HCT116 (cell line): ENCODE measurements around the gene LSM6. TPM values are rescaled to one million over a fixed set of nuclear protein-coding genes. Genes with fewer than 3 reads are reported as not detected.

Experiments used
- ATAC-seq: fragments of 200-7000 bp; cut with Tn5 transposase; 2 replicates; pipeline ENCODE4 v1.9.1; 2020; ENCODE audit warnings: mild to moderate bottlenecking, moderate library complexity
- BruUV-seq: library from RNA; stranded (reverse); fragments of 400-500 nt; replicated peaks from 2 replicates; lab custom pipeline; 2021; lab: Mats Ljungman, UMichigan
- CTCF ChIA-PET: fragments of 300-600 bp; sonication (Branson Sonifier 250); formaldehyde crosslinking; loops from one replicate; lab custom pipeline; 2021; ENCODE audit warnings: antibody characterized with exemption; lab: Charles Lee
- POLR2A ChIA-PET: fragments of 300-600, 350-600 bp; sonication (Branson Sonifier 250); formaldehyde crosslinking; loops from one replicate; lab custom pipeline; 2021; ENCODE audit warnings: antibody characterized with exemption; lab: Charles Lee
- RAD21 ChIA-PET, 2 experiments: fragments of 300-600 bp; sonication (Branson Sonifier 250); formaldehyde crosslinking; loops; one replicate each; lab custom pipeline; 2023; ENCODE audit warnings: low total read pairs in 2 of 2; ENCODE audit not compliant: uncharacterized antibody in 2 of 2, unreplicated experiment in 2 of 2, low non-redundant PET in 1 of 2; lab: Charles Lee
- DNase-seq: peaks from one replicate; pipeline ENCODE4 v3.0.0-alpha.2; 2010; ENCODE audit warnings: low read depth, low spot score
- H2AFZ ChIP-seq: fragments of 200-600 bp; shearing (Covaris generic), sonication (generic); 2 replicates; pipeline ENCODE4 v1.6.1; 2017; ENCODE audit warnings: low read depth, mixed run types, mixed read lengths, antibody characterized with exemption, low read length; ENCODE audit not compliant: poor library complexity, severe bottlenecking
- H3K27ac ChIP-seq: 2 replicates; pipeline ENCODE4 v1.5.1; 2012; ENCODE audit warnings: low read depth, low read length
- H3K27me3 ChIP-seq: fragments of 200-600 bp; sonication (generic); 2 replicates; pipeline ENCODE4 v1.6.1; 2016; ENCODE audit warnings: mixed run types, low read length, mixed read lengths; ENCODE audit not compliant: insufficient read depth
- H3K36me3 ChIP-seq, 2 experiments: fragments of 200-500 bp in 1 of 2; fragments of 200-600 bp in 1 of 2; sonication (Bioruptor generic) in 1 of 2; sonication (generic) in 1 of 2; 2 replicates each; pipeline versions ENCODE4 v1.5.1 to v1.6.1; 2014 to 2016; ENCODE audit warnings: low read length in 2 of 2, inconsistent platforms in 1 of 2, mixed read lengths in 1 of 2, mixed run types in 1 of 2; ENCODE audit not compliant: insufficient read depth in 2 of 2, control insufficient read depth in 1 of 2
- H3K4me1 ChIP-seq, 2 experiments: fragments of 200-600 bp in 1 of 2; sonication (generic) in 1 of 2; 2 replicates each; pipeline versions ENCODE4 v1.5.1 to v1.6.1; 2012 to 2017; ENCODE audit warnings: low read length in 2 of 2, inconsistent platforms in 1 of 2, mild to moderate bottlenecking in 1 of 2, mixed read lengths in 1 of 2, mixed run types in 1 of 2, moderate library complexity in 1 of 2; ENCODE audit not compliant: insufficient read depth in 2 of 2, control insufficient read depth in 1 of 2
- H3K4me2 ChIP-seq: fragments of 200-600 bp; sonication (generic); 2 replicates; pipeline ENCODE4 v1.6.1; 2017; ENCODE audit warnings: mixed run types, low read length, mixed read lengths
- H3K4me3 ChIP-seq, 2 experiments: fragments of 200-600 bp in 1 of 2; sonication (generic) in 1 of 2; replicated peaks in 1 of 2; 2 replicates each; pipeline ENCODE4 v1.5.1; 2011 to 2016; ENCODE audit warnings: low read length in 2 of 2, control low read depth in 1 of 2, low read depth in 1 of 2, mild to moderate bottlenecking in 1 of 2, mixed read lengths in 1 of 2, mixed run types in 1 of 2
- H3K79me2 ChIP-seq: fragments of 200-600 bp; sonication (generic); 2 replicates; pipeline ENCODE4 v1.6.1; 2017; ENCODE audit warnings: mild to moderate bottlenecking, mixed run types, low read length, moderate library complexity, mixed read lengths; ENCODE audit not compliant: insufficient read depth
- H3K9ac ChIP-seq: fragments of 200-600 bp; sonication (generic); 2 replicates; pipeline ENCODE4 v1.6.1; 2016; ENCODE audit warnings: low read length, mixed read lengths
- H3K9me2 ChIP-seq: fragments of 200-600 bp; sonication (generic), shearing (Covaris generic); 2 replicates; pipeline ENCODE4 v1.6.1; 2017; ENCODE audit warnings: mixed run types, mild to moderate bottlenecking, moderate library complexity; ENCODE audit not compliant: insufficient read depth
- H3K9me3 ChIP-seq, 2 experiments: fragments of 200-500 bp in 1 of 2; fragments of 200-600 bp in 1 of 2; sonication (Bioruptor generic) in 1 of 2; sonication (generic) in 1 of 2; 2 replicates each; pipeline ENCODE4 v1.6.1; 2014 to 2017; ENCODE audit warnings: low read length in 2 of 2, mixed read lengths in 2 of 2, inconsistent platforms in 1 of 2, low read depth in 1 of 2, mild to moderate bottlenecking in 1 of 2, mixed run types in 1 of 2, moderate library complexity in 1 of 2; ENCODE audit not compliant: control insufficient read depth in 1 of 2, insufficient read depth in 1 of 2
- H4K20me1 ChIP-seq: fragments of 200-600 bp; sonication (generic), shearing (Covaris generic); 2 replicates; pipeline ENCODE4 v1.6.1; 2017; ENCODE audit warnings: mixed run types, mild to moderate bottlenecking, moderate library complexity; ENCODE audit not compliant: insufficient read depth
- CBX3 ChIP-seq: IDR thresholded peaks from 2 replicates; pipeline ENCODE4 v1.6.1; 2012; ENCODE audit warnings: low read depth
- EGR1 ChIP-seq: IDR thresholded peaks from 2 replicates; pipeline ENCODE4 v1.6.1; 2012; ENCODE audit warnings: low read depth
- ELF1 ChIP-seq: IDR thresholded peaks from 2 replicates; pipeline ENCODE4 v1.6.1; 2012; ENCODE audit warnings: low read depth, borderline replicate concordance
- FOSL1 ChIP-seq: IDR thresholded peaks from 2 replicates; pipeline ENCODE4 v1.6.1; 2012; ENCODE audit warnings: low read depth
- POLR2A ChIP-seq: IDR thresholded peaks from 2 replicates; pipeline ENCODE4 v1.7.0; 2011; ENCODE audit warnings: borderline replicate concordance; ENCODE audit not compliant: insufficient read depth, insufficient read length; ENCODE audit errors: extremely low read depth
- SIN3A ChIP-seq: IDR thresholded peaks from 2 replicates; pipeline ENCODE4 v1.6.1; 2012; ENCODE audit warnings: low read depth
- YY1 ChIP-seq: IDR thresholded peaks from 2 replicates; pipeline ENCODE4 v1.6.1; 2011; ENCODE audit warnings: low read length, low read depth, moderate library complexity, mild to moderate bottlenecking; ENCODE audit not compliant: insufficient replicate concordance; ENCODE audit errors: extremely low read depth
- ZFX ChIP-seq: fragments of 450-650 bp; IDR thresholded peaks from 2 replicates; pipeline ENCODE4 v1.6.1; 2017
- intact Hi-C: fragments of 100-400 bp; cut with micrococcal nuclease; formaldehyde crosslinking; loops from 2 replicates; pipeline ENCODE4 v1.10.0; 2022
- total RNA-seq: library from RNA; stranded (reverse); gene quantifications from one replicate; pipeline ENCODE4 v1.2.1, GENCODE V29; 2021; ENCODE audit not compliant: unreplicated experiment
- TF ChIP-seq, protein P1 (sequence below): IDR thresholded peaks from 2 replicates; pipeline ENCODE4 v1.6.1; 2012
- TF ChIP-seq, protein P2 (sequence below): IDR thresholded peaks from 2 replicates; pipeline ENCODE4 v1.6.1; 2011; ENCODE audit warnings: mild to moderate bottlenecking, low read length, moderate library complexity; ENCODE audit not compliant: insufficient replicate concordance; ENCODE audit errors: extremely low read depth

The LSM6 gene
- total RNA-seq, 1 experiment from 2014 or later: 57.4 TPM

DNA sequence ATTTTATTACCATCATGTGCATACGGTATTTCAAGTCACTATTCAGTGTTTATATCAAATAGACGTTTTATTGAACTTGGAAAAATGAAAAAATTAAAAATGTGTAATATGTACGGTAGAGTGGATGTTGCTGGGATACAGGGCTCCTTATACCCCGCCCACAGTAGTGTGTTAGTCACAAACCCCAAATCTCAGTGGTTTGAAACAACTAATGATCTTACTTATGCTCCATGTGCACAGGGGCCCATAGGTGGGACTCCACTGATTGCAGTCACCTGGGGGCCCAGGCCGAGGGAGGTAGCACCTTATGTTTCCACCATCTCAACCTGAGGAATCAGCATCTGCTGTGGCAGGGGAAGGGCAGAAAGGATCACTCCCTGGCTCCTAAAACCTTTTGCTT lies 18.1 kb downstream of the LSM6 start:
- CTCF ChIA-PET: no interaction called here
- BruUV-seq: no TSS peak
- intact Hi-C loops: no loop called here

DNA sequence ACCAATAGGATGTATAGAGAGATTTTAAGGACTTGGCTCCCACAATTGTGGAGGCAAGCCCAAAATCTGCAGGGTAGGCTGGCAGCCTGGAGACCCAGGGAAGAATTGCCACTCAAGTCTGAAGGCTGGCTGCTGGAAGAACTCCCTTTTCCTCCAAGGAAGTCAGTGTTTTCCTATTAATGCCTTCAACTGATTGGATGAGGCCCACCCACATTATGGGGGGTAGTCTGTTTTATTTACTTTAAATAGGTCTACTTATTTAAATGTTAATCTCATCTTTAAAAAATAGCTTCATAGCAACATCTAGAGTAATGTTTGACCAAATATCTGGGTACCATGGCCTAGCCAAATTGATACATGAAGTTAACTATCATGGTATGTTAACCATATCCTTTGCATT lies 18.7 kb downstream of the LSM6 start:
- no peak overlapping the region for H3K4me3 ChIP-seq
- no peaks in the 10 kb centered on the region for H4K20me1 ChIP-seq
- ChIA-PET RAD21 (no interaction called here), CTCF (no interaction called here), POLR2A (interaction anchor here (1.5 kb wide), 1 partner anchor 9 kb away, joined by 3 read pairs; no protein-coding TSS in a partner anchor)
- TF ChIP-seq YY1 (no peak), ZFX (no peak), CBX3 (no peak), SIN3A (no peak), EGR1 (no peak)
- TF ChIP-seq, protein P1, sequence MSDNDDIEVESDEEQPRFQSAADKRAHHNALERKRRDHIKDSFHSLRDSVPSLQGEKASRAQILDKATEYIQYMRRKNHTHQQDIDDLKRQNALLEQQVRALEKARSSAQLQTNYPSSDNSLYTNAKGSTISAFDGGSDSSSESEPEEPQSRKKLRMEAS: no peak
- TF ChIP-seq, protein P2, sequence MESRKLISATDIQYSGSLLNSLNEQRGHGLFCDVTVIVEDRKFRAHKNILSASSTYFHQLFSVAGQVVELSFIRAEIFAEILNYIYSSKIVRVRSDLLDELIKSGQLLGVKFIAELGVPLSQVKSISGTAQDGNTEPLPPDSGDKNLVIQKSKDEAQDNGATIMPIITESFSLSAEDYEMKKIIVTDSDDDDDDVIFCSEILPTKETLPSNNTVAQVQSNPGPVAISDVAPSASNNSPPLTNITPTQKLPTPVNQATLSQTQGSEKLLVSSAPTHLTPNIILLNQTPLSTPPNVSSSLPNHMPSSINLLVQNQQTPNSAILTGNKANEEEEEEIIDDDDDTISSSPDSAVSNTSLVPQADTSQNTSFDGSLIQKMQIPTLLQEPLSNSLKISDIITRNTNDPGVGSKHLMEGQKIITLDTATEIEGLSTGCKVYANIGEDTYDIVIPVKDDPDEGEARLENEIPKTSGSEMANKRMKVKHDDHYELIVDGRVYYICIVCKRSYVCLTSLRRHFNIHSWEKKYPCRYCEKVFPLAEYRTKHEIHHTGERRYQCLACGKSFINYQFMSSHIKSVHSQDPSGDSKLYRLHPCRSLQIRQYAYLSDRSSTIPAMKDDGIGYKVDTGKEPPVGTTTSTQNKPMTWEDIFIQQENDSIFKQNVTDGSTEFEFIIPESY: no peak
- H3K79me2 ChIP-seq: no peaks in the 10 kb centered on the region
- intact Hi-C loops: no loop called here
- peaks cover 0 to 6% of the 10 kb centered on the region in 2 experiments; a peak in 1 of 4 replicates for H3K4me1 ChIP-seq
- no peak overlapping the region for H2AFZ ChIP-seq
- H3K36me3 ChIP-seq: peaks cover 13 to 18% of the 10 kb centered on the region in 2 experiments; a peak in 2 of 4 replicates
- no peaks in the 10 kb centered on the region for H3K9me3 ChIP-seq
- BruUV-seq: no TSS peak
- no peak overlapping the region for H3K4me2 ChIP-seq
- no peaks in the 10 kb centered on the region for H3K9me2 ChIP-seq
- H3K27ac ChIP-seq: no peak overlapping the region
- no peak overlapping the region for H3K9ac ChIP-seq
- DNase-seq (no peak), ATAC-seq (no peak)
- H3K27me3 ChIP-seq: no peaks in the 10 kb centered on the region

More for the DNA sequence above, 18.1 kb downstream of the LSM6 start:
- no peaks in the 10 kb centered on the region for H4K20me1 ChIP-seq
- H3K9me2 ChIP-seq: no peaks in the 10 kb centered on the region
- H3K36me3 ChIP-seq: peaks cover 14 to 18% of the 10 kb centered on the region in 2 experiments; a peak in 2 of 4 replicates
- ChIA-PET POLR2A (interaction anchor here (1.5 kb wide), 1 partner anchor 10 kb away, joined by 3 read pairs; no protein-coding TSS in a partner anchor), RAD21 (no interaction called here)
- no peaks in the 10 kb centered on the region for H3K9me3 ChIP-seq
- TF ChIP-seq CBX3 (no peak), POLR2A (no peak), ELF1 (no peak), FOSL1 (no peak)
- TF ChIP-seq, protein P1: no peak
- ATAC-seq (no peak), DNase-seq (no peak)
- no peak overlapping the region for H3K9ac ChIP-seq
- no peak overlapping the region for H3K4me2 ChIP-seq
- H3K27ac ChIP-seq: no peak overlapping the region
- H2AFZ ChIP-seq: no peak overlapping the region
- H3K27me3 ChIP-seq: no peaks in the 10 kb centered on the region
- no peak overlapping the region for H3K4me3 ChIP-seq
- H3K79me2 ChIP-seq: no peaks in the 10 kb centered on the region
- peaks cover 0 to 6% of the 10 kb centered on the region in 2 experiments; a peak in 1 of 4 replicates for H3K4me1 ChIP-seq
